ENCODE results near the gene PCLO. TPM values are rescaled to one million over a fixed set of nuclear protein-coding genes. Genes with fewer than 3 reads are reported as not detected.

The PCLO gene
- total RNA-seq, 2 donors from 2014 or later = 2.9 to 6.3 TPM

DNA sequence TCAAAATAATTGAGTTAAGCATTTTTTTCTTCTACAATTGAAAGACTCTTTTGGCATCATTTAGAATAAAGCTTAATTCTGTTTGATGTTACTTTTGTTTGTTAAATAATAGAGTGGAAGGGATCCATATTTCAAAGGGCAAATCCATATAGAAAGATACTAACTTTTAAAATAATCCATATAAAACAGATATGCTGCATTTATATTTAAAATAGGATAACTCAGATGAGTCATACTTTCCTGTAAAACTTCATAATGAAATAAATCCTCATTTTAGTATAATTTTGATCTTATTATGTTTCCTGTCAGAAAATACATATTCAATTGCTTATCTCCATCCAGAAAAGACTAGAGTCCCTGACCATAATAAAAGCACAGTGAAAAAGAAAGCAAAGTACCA is 323.6 kb downstream of the PCLO start:
- no peak for TF ChIP-seq CTCF (IDR thresholded peaks at IDR 0.05)
- H3K4me1 ChIP-seq = no peaks in the 10 kb centered on the region
- H3K36me3 ChIP-seq = no peaks in the 10 kb centered on the region
- no peaks in the 10 kb centered on the region for H3K9me3 ChIP-seq
- DNase-seq (ENCODE audit: low spot score) = no peak
- no peak overlapping the region for H3K4me3 ChIP-seq
- no peak overlapping the region for H3K27ac ChIP-seq
- no peaks in the 10 kb centered on the region for H3K27me3 ChIP-seq

DNA sequence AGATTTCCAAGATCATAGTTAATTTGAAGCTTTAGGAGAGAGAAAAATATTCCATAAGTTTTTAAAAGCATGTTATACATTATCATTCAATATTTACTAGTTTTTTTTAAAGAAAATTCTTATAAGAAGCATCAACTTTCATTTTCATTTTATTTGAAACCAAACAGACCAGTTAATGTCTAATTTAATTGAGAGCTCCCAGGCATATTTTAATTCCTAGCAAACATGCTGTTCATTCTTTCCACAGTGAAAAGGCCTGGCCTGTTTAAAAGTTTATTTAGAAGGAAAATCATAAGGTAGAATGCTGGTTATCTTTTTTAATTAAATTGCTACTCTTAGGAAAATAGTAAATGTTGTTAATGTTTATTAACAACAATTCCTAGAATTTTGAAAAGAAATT is 324.4 kb downstream of the PCLO start:
- H3K27me3 ChIP-seq = no peaks in the 10 kb centered on the region
- no peaks in the 10 kb centered on the region for H3K9me3 ChIP-seq
- DNase-seq (ENCODE audit: low spot score) = no peak
- H3K4me3 ChIP-seq = no peak overlapping the region
- no peak for TF ChIP-seq CTCF (IDR thresholded peaks at IDR 0.05)
- H3K27ac ChIP-seq = no peak overlapping the region
- no peaks in the 10 kb centered on the region for H3K4me1 ChIP-seq
- H3K36me3 ChIP-seq = no peaks in the 10 kb centered on the region

- no peaks in the 10 kb centered on the region for H3K27me3 ChIP-seq
- no peak for DNase-seq (ENCODE audit: low spot score)
- no peak overlapping the region for H3K27ac ChIP-seq
- no peak for TF ChIP-seq CTCF (IDR thresholded peaks at IDR 0.05)
- H3K4me3 ChIP-seq = no peak overlapping the region
- H3K36me3 ChIP-seq = no peaks in the 10 kb centered on the region
- H3K4me1 ChIP-seq = no peaks in the 10 kb centered on the region
- no peaks in the 10 kb centered on the region for H3K9me3 ChIP-seq
Measured at GRCh38 chr7:82823073-82823472, 339.6 kb downstream of the PCLO start.

GRCh38 chr7:82821037-82821436 is 341.6 kb downstream of the PCLO start:
- Histone ChIP-seq H3K4me1 (no peaks in the 10 kb centered on the region), H3K4me3 (no peak overlapping the region), H3K27me3 (no peaks in the 10 kb centered on the region), H3K27ac (no peak overlapping the region), H3K36me3 (no peaks in the 10 kb centered on the region), H3K9me3 (no peaks in the 10 kb centered on the region)
- no peak for DNase-seq (ENCODE audit: low spot score)
- no peak for TF ChIP-seq CTCF (IDR thresholded peaks at IDR 0.05)

GRCh38 chr7:82818171-82818570 is 344.5 kb downstream of the PCLO start:
- TF ChIP-seq CTCF (IDR thresholded peaks at IDR 0.05) = no peak
- Histone ChIP-seq H3K27ac (no peak overlapping the region), H3K4me1 (no peaks in the 10 kb centered on the region), H3K9me3 (no peaks in the 10 kb centered on the region), H3K27me3 (no peaks in the 10 kb centered on the region), H3K36me3 (no peaks in the 10 kb centered on the region), H3K4me3 (no peak overlapping the region)
- DNase-seq (ENCODE audit: low spot score) = no peak

- Histone ChIP-seq H3K27ac (no peak overlapping the region), H3K36me3 (no peaks in the 10 kb centered on the region), H3K9me3 (no peaks in the 10 kb centered on the region), H3K4me3 (no peak overlapping the region), H3K4me1 (no peaks in the 10 kb centered on the region), H3K27me3 (no peaks in the 10 kb centered on the region)
- DNase-seq (ENCODE audit: low spot score) = no peak
- TF ChIP-seq CTCF (IDR thresholded peaks at IDR 0.05) = no peak
Measured at GRCh38 chr7:82816272-82816671, 346.4 kb downstream of the PCLO start.
